GM19023 (cell line): Measurements from ENCODE around the gene S1PR2.
A peak's percentile ranks its signal among the peaks of the same experiment; 100 is the strongest.
"Not testable (repeated sequence)": the region's sequence is repeated elsewhere in the genome, so short reads cannot be mapped to it uniquely, and the experiment has no call there.

Experiments
- ATAC-seq: cut with Tn5 transposase; IDR thresholded peaks from one replicate; pipeline ENCODE4 v1.9.1; 2021; ENCODE audit warnings: mild to moderate bottlenecking, moderate library complexity; ENCODE audit not compliant: unreplicated experiment

Gene S1PR2

GRCh38 chr19:10226021-10226375 lies 5.1 kb downstream of the S1PR2 start:
- ATAC-seq = no peak

GRCh38 chr19:10224337-10224736 lies 6.8 kb downstream of the S1PR2 start:
- ATAC-seq = no peak

GRCh38 chr19:10223488-10224213 lies 7.5 kb downstream of the S1PR2 start:
- ATAC-seq = no peak

- ATAC-seq = no peak
These were observed 8.8 kb downstream of the S1PR2 start for GRCh38 chr19:10222201-10222890.

GRCh38 chr19:10220695-10221094 lies 10.4 kb downstream of the S1PR2 start:
- ATAC-seq = no peak

GRCh38 chr19:10219678-10220077 lies 11.5 kb downstream of the S1PR2 start:
- no peak for ATAC-seq

- no peak for ATAC-seq
These were observed 14.0 kb downstream of the S1PR2 start for GRCh38 chr19:10217085-10217484.

- no peak for ATAC-seq
These were observed 16.3 kb downstream of the S1PR2 start for GRCh38 chr19:10214784-10215183.

- no peak for ATAC-seq
These were observed 19.4 kb downstream of the S1PR2 start for GRCh38 chr19:10211691-10212090.

GRCh38 chr19:10211061-10211460 lies 20.1 kb downstream of the S1PR2 start:
- no peak for ATAC-seq

GRCh38 chr19:10209315-10209714 lies 21.8 kb downstream of the S1PR2 start:
- ATAC-seq = no peak

- ATAC-seq = no peak
These were observed 24.1 kb downstream of the S1PR2 start for GRCh38 chr19:10207026-10207425.

- ATAC-seq = no peak
These were observed 24.8 kb downstream of the S1PR2 start for GRCh38 chr19:10206226-10206885.

GRCh38 chr19:10205636-10206035 lies 25.5 kb downstream of the S1PR2 start:
- no peak for ATAC-seq

GRCh38 chr19:10203686-10204085 lies 27.4 kb downstream of the S1PR2 start:
- ATAC-seq = no peak

- ATAC-seq = no peak
These were observed 30.0 kb downstream of the S1PR2 start for GRCh38 chr19:10201176-10201575.

- not testable (repeated sequence) for ATAC-seq
These were observed 31.0 kb downstream of the S1PR2 start for GRCh38 chr19:10200101-10200500.

- not testable (repeated sequence) for ATAC-seq
These were observed 32.1 kb downstream of the S1PR2 start for GRCh38 chr19:10198889-10199644.

GRCh38 chr19:10195199-10195519 lies 36.0 kb downstream of the S1PR2 start:
- ATAC-seq = no peak

GRCh38 chr19:10194500-10195198 lies 36.5 kb downstream of the S1PR2 start, which contains the start of gene DNMT1:
TSS of gene DNMT1 (minus strand) at chr19:10194953. CDS start at chr19:10194899, 54 bp downstream.
- ATAC-seq = peak; percentile 83
